DOHH2 (cell line): ENCODE data around the gene FARS2.

ENCODE experiments used
- H3F3A ChIP-seq: fragments of 200-600 bp; sonication (generic), shearing (Covaris generic); 2 replicates; pipeline ENCODE4 v1.6.0; 2016; ENCODE audit warnings: antibody characterized with exemption, mild to moderate bottlenecking; ENCODE audit not compliant: control insufficient read depth, insufficient read depth
- H3K27ac ChIP-seq: fragments of 200-600 bp; sonication (generic); 2 replicates; pipeline ENCODE4 v1.5.1; 2014; ENCODE audit warnings: low read depth, mild to moderate bottlenecking, low read length, moderate library complexity
- H3K27me3 ChIP-seq: fragments of 200-600 bp; sonication (generic); 2 replicates; pipeline ENCODE4 v1.6.1; 2014; ENCODE audit warnings: mild to moderate bottlenecking, low read length, mixed read lengths; ENCODE audit not compliant: control insufficient read depth
- H3K36me3 ChIP-seq: fragments of 200-600 bp; sonication (generic); 2 replicates; pipeline ENCODE4 v1.6.1; 2014; ENCODE audit warnings: mild to moderate bottlenecking, low read length, moderate library complexity, mixed read lengths; ENCODE audit not compliant: control insufficient read depth
- H3K4me1 ChIP-seq: fragments of 200-600 bp; sonication (generic); 2 replicates; pipeline ENCODE4 v1.6.1; 2014; ENCODE audit warnings: mild to moderate bottlenecking, low read length, mixed read lengths; ENCODE audit not compliant: control insufficient read depth
- H3K4me2 ChIP-seq: fragments of 200-600 bp; sonication (generic); 2 replicates; pipeline ENCODE4 v1.6.0; 2014; ENCODE audit warnings: mild to moderate bottlenecking, low read length, moderate library complexity
- H3K4me3 ChIP-seq: fragments of 200-600 bp; sonication (generic); 2 replicates; pipeline ENCODE4 v1.5.1; 2014; ENCODE audit warnings: mild to moderate bottlenecking, low read length, mixed read lengths
- H3K79me2 ChIP-seq: fragments of 200-600 bp; sonication (generic); 2 replicates; pipeline ENCODE4 v1.6.1; 2014; ENCODE audit warnings: mild to moderate bottlenecking, low read length, mixed read lengths; ENCODE audit not compliant: control insufficient read depth
- H3K9me2 ChIP-seq: fragments of 200-600 bp; sonication (generic); replicated peaks from 2 replicates; pipeline ENCODE4 v1.6.1; 2014; ENCODE audit warnings: mild to moderate bottlenecking, low read length, mixed read lengths; ENCODE audit not compliant: control insufficient read depth
- H3K9me3 ChIP-seq: fragments of 200-600 bp; sonication (generic); 2 replicates; pipeline ENCODE4 v1.6.1; 2014; ENCODE audit warnings: antibody characterized with exemption, low read length, mixed read lengths; ENCODE audit not compliant: control insufficient read depth, insufficient read depth
- H4K20me1 ChIP-seq: fragments of 200-600 bp; sonication (generic); 2 replicates; pipeline ENCODE4 v1.6.0; 2014; ENCODE audit warnings: low read depth, mild to moderate bottlenecking, antibody characterized with exemption, low read length, moderate library complexity; ENCODE audit not compliant: control insufficient read depth, insufficient read depth
- CTCF ChIP-seq: fragments of 200-600 bp; sonication (generic); IDR thresholded peaks from one replicate; pipeline ENCODE4 v1.5.1; 2014; ENCODE audit warnings: antibody characterized with exemption, mild to moderate bottlenecking, low read depth, low read length; ENCODE audit not compliant: poor library complexity, severe bottlenecking
- EZH2phosphoT487 ChIP-seq: fragments of 200-600 bp; sonication (generic); IDR thresholded peaks from 2 replicates; pipeline ENCODE4 v1.6.1; 2017; ENCODE audit warnings: borderline replicate concordance, mild to moderate bottlenecking, antibody characterized with exemption, low read length, moderate library complexity, mixed read lengths

FARS2 gene

GRCh38 chr6:5672581-5673011 is 411.3 kb downstream of the FARS2 start:
- Histone ChIP-seq H3K4me1 (peaks cover 13% of the 10 kb centered on the region), H3K36me3 (no peaks in the 10 kb centered on the region), H3K9me3 (no peaks in the 10 kb centered on the region), H3K4me2 (no peak overlapping the region), H3K4me3 (no peak overlapping the region), H4K20me1 (no peaks in the 10 kb centered on the region), H3K27ac (no peak overlapping the region), H3K79me2 (no peaks in the 10 kb centered on the region), H3F3A (no peaks in the 10 kb centered on the region; the same call in 1 of the 2 replicates), H3K27me3 (no peaks in the 10 kb centered on the region), H3K9me2 (no peaks in the 10 kb centered on the region)
- TF ChIP-seq CTCF, result no peak
- no peak for TF ChIP-seq EZH2phosphoT487

GRCh38 chr6:5673019-5673790 is 411.9 kb downstream of the FARS2 start:
- Histone ChIP-seq H3K27ac (no peak overlapping the region), H3K4me1 (peaks cover 10% of the 10 kb centered on the region), H3K9me3 (no peaks in the 10 kb centered on the region), H3K79me2 (no peaks in the 10 kb centered on the region), H3K4me2 (no peak overlapping the region), H3F3A (no peaks in the 10 kb centered on the region; the same call in 1 of the 2 replicates), H3K36me3 (no peaks in the 10 kb centered on the region), H3K9me2 (no peaks in the 10 kb centered on the region), H3K4me3 (no peak overlapping the region), H4K20me1 (no peaks in the 10 kb centered on the region), H3K27me3 (no peaks in the 10 kb centered on the region)
- TF ChIP-seq EZH2phosphoT487, result no peak
- TF ChIP-seq CTCF, result no peak

GRCh38 chr6:5674141-5674540 is 412.8 kb downstream of the FARS2 start:
- H3F3A ChIP-seq, result no peaks in the 10 kb centered on the region; the same call in 1 of the 2 replicates
- H4K20me1 ChIP-seq, result no peaks in the 10 kb centered on the region
- H3K4me3 ChIP-seq, result no peak overlapping the region
- H3K4me2 ChIP-seq, result no peak overlapping the region
- no peak for TF ChIP-seq EZH2phosphoT487
- no peak for TF ChIP-seq CTCF
- H3K27ac ChIP-seq, result no peak overlapping the region
- no peaks in the 10 kb centered on the region for H3K36me3 ChIP-seq
- H3K4me1 ChIP-seq, result peaks cover 10% of the 10 kb centered on the region
- H3K79me2 ChIP-seq, result no peaks in the 10 kb centered on the region
- no peaks in the 10 kb centered on the region for H3K9me2 ChIP-seq
- no peaks in the 10 kb centered on the region for H3K27me3 ChIP-seq
- H3K9me3 ChIP-seq, result no peaks in the 10 kb centered on the region
